Measurements from ENCODE around the gene THSD4. TPM values are rescaled to one million over a fixed set of nuclear protein-coding genes. Genes with fewer than 3 reads are reported as not detected.
A peak's percentile ranks its signal among the peaks of the same experiment; 100 is the strongest.
"Not testable (repeated sequence)": the region's sequence is repeated elsewhere in the genome, so short reads cannot be mapped to it uniquely, and the experiment has no call there.

THSD4 gene
- polyA plus RNA-seq, 3 donors, result 30.2 to 36.6 (median 36.3) TPM

- DNase-seq (ENCODE audit: extremely low read depth in 1 of 11, low read depth in 9 of 11, low spot score in 4 of 11), result no peak
These were observed 259.5 kb downstream of the THSD4 start for GRCh38 chr15:71374607-71375352.

- no peak for DNase-seq (ENCODE audit: extremely low read depth in 1 of 11, low read depth in 9 of 11, low spot score in 4 of 11)
These were observed 260.7 kb downstream of the THSD4 start for GRCh38 chr15:71375934-71376333.

GRCh38 chr15:71379893-71380292 lies 264.6 kb downstream of the THSD4 start:
- no peak for DNase-seq (ENCODE audit: extremely low read depth in 1 of 11, low read depth in 9 of 11, low spot score in 4 of 11)

- DNase-seq (ENCODE audit: extremely low read depth in 1 of 11, low read depth in 9 of 11, low spot score in 4 of 11), result no peak
These were observed 265.1 kb downstream of the THSD4 start for GRCh38 chr15:71380345-71380744.

- no peak for DNase-seq (ENCODE audit: extremely low read depth in 1 of 11, low read depth in 9 of 11, low spot score in 4 of 11)
These were observed 269.2 kb downstream of the THSD4 start for GRCh38 chr15:71384501-71384900.

- DNase-seq (ENCODE audit: extremely low read depth in 1 of 11, low read depth in 9 of 11, low spot score in 4 of 11), result peak in 1 of 11 donors; percentile 43
These were observed 269.8 kb downstream of the THSD4 start for GRCh38 chr15:71385026-71385425.

GRCh38 chr15:71385457-71385856 lies 270.2 kb downstream of the THSD4 start:
- DNase-seq (ENCODE audit: extremely low read depth in 1 of 11, low read depth in 9 of 11, low spot score in 4 of 11), result no peak

- DNase-seq (ENCODE audit: extremely low read depth in 1 of 11, low read depth in 9 of 11, low spot score in 4 of 11), result no peak
These were observed 270.7 kb downstream of the THSD4 start for GRCh38 chr15:71386005-71386404.

- peak in 1 of 11 donors; percentile 41 for DNase-seq (ENCODE audit: extremely low read depth in 1 of 11, low read depth in 9 of 11, low spot score in 4 of 11)
These were observed 271.4 kb downstream of the THSD4 start for GRCh38 chr15:71386448-71387236.

- DNase-seq (ENCODE audit: extremely low read depth in 1 of 11, low read depth in 9 of 11, low spot score in 4 of 11), result no peak
These were observed 272.5 kb downstream of the THSD4 start for GRCh38 chr15:71387810-71388209.

GRCh38 chr15:71390096-71390495 lies 274.8 kb downstream of the THSD4 start:
- DNase-seq (ENCODE audit: extremely low read depth in 1 of 11, low read depth in 9 of 11, low spot score in 4 of 11), result no peak

GRCh38 chr15:71391421-71392088 lies 276.3 kb downstream of the THSD4 start:
- no peak for DNase-seq (ENCODE audit: extremely low read depth in 1 of 11, low read depth in 9 of 11, low spot score in 4 of 11)

- no peak for DNase-seq (ENCODE audit: extremely low read depth in 1 of 11, low read depth in 9 of 11, low spot score in 4 of 11)
These were observed 277.6 kb downstream of the THSD4 start for GRCh38 chr15:71392861-71393283.

- DNase-seq (ENCODE audit: extremely low read depth in 1 of 11, low read depth in 9 of 11, low spot score in 4 of 11), result no peak
These were observed 278.1 kb downstream of the THSD4 start for GRCh38 chr15:71393383-71393782.

- DNase-seq (ENCODE audit: extremely low read depth in 1 of 11, low read depth in 9 of 11, low spot score in 4 of 11), result no peak
These were observed 281.4 kb downstream of the THSD4 start for GRCh38 chr15:71396536-71397125.

- no peak for DNase-seq (ENCODE audit: extremely low read depth in 1 of 11, low read depth in 9 of 11, low spot score in 4 of 11)
These were observed 282.1 kb downstream of the THSD4 start for GRCh38 chr15:71397377-71397776.

- no peak for DNase-seq (ENCODE audit: extremely low read depth in 1 of 11, low read depth in 9 of 11, low spot score in 4 of 11)
These were observed 285.0 kb downstream of the THSD4 start for GRCh38 chr15:71400294-71400693.

- DNase-seq (ENCODE audit: extremely low read depth in 1 of 11, low read depth in 9 of 11, low spot score in 4 of 11), result not testable (repeated sequence)
These were observed 286.5 kb downstream of the THSD4 start for GRCh38 chr15:71401728-71402127.

- no peak for DNase-seq (ENCODE audit: extremely low read depth in 1 of 11, low read depth in 9 of 11, low spot score in 4 of 11)
These were observed 294.3 kb downstream of the THSD4 start for GRCh38 chr15:71409541-71409940.

Measured in renal cortex interstitium (tissue), 11 donors.